Stimulated activated CD8-positive, alpha-beta memory T cell treated with anti-CD3 and anti-CD28 coated beads, Interleukin-7, amount 100 ng/mL, for 24 hours (primary cell): ENCODE results near the gene RPL19.
A peak's percentile ranks its signal among the peaks of the same experiment; 100 is the strongest.

Experiments used
- DNase-seq: peaks from one replicate; pipeline ENCODE4 v3.0.0-alpha.2; 2020; ENCODE audit warnings: low read depth

Gene RPL19

DNA sequence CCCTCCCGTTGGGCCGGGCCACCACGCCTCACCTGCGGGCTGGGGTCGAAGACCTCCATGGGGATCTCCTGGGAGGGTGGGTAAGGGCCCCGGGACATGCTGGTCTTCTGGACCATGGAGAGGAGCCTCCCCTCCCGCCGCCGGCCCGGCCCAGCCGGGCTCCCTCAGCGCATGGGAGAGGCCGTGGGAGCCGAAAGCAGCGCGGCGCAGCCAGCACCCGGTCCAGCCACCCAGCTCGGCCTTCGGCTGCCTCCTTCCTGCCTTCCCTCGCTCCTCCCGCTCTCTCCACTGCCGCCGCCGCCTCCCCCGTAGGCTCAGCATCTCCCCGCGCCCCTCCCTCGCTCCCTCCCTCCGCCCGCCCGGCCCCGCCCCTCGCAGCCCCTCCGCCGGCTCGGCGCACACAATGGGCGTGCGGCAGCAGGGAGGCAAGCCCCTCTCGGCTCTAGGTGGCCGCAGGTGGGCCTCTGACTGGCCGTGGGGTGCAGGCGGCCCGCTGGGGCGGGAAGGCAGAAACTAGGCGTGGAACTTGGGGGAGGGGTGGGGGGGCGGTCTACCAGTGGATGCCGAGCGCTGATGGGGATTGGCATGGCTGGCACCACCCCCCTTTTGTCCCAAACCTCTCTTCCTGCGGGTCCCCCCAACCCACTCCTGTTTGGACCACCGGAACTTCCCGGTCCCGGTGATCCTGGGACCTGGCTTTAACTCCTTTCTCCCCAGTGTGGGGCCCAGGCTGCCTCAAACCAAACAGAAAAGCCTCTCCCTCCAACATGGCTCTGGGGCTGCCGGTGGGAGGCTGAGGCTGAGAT is 2.5 kb upstream of the RPL19 start, which contains the start of gene CACNB1:
TSS of gene CACNB1 (minus strand) at position 290 of the 806 bp plus-strand sequence. CDS start at position 116, 174 bp downstream.
- peak; percentile 37 for DNase-seq

DNA sequence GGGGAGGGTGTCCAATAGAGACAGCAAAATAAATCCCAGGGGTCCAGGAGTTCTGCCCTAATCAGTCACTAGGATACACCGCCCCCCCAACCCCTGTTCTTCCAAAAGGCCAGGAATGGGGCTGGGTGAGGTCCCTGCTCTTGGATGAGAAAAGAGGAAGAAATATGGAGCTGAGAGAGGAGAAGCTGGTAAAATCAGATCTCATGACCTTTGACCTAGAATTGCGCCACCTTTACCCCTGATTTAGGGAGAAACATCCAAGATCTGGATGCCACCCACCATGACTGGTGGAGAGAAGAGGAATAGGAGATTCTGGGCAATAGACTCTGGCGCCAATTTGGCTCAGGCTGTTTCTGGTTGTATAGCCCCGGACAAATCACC is 1.9 kb upstream of the RPL19 start:
- no peak for DNase-seq

DNA sequence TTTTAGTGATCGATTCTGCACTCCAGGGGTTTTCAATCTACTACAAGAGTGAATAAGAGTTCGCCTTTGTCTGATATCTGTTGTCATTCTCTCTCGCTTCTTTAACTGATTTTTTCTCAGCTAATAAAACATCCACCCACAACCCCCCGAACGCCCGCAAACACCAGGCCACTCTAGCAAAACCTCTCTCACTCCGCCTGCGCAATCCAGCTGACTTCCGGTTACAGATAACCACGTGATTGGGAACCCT is 338 bp upstream of the RPL19 start:
- DNase-seq: peak; percentile 79

DNA sequence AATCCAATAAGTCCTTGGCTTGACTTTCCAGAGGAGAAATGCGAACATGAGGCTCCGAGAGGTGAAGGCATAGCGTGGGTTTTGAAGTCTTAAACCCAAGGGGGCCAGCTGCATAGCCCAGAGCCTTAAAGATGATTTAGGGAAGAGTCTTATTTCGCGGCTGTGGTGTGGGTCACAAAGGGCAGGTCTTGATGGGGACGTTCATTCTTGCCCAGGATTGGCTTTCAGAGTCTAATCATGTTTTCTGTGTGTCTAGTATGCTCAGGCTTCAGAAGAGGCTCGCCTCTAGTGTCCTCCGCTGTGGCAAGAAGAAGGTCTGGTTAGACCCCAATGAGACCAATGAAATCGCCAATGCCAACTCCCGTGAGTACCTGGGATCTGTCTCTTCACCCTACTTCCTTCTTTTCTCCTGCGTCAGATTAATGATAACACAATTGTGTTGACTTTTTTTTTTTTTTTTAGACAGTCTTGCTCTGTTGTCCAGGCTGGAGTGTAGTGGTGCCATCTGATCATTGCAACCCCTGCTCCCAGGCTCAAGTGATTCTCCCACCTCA is 951 bp downstream of the RPL19 start:
- no peak for DNase-seq

DNA sequence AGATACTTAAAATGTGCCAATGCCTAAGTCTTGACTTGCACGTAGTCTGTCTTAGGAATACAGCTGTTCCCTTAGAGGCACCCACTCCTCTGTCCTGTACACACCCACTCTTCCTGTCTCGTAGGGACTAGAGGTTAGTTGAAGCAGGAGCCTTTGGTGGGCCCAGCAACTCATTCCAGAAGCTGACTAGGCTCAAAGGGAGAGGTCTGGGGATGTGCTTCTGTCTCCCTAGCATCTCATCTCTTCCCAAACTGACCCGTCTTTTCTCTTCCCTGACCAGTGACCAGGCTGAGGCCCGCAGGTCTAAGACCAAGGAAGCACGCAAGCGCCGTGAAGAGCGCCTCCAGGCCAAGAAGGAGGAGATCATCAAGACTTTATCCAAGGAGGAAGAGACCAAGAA is 4.2 kb downstream of the RPL19 start:
- DNase-seq: no peak

DNA sequence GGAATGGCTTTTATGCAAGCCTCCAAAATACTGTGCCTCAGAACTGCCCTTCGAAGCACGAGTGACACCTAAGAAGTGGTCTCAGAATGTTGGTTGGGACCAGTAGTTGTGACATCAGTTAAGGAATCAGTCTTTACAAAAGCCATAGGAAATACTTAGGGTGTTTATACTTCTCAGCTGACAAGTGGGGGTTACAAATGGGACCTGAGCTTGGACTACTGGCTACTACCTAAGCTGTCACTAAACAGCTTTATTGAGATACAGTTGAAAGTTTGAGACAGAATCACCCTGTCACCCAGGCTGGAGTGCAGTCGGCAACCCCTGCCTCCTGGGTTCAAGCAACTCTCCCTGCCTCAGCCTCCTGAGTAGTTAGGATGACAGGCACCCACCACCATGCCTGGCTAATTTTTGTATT is 5.0 kb downstream of the RPL19 start:
- no peak for DNase-seq

DNA sequence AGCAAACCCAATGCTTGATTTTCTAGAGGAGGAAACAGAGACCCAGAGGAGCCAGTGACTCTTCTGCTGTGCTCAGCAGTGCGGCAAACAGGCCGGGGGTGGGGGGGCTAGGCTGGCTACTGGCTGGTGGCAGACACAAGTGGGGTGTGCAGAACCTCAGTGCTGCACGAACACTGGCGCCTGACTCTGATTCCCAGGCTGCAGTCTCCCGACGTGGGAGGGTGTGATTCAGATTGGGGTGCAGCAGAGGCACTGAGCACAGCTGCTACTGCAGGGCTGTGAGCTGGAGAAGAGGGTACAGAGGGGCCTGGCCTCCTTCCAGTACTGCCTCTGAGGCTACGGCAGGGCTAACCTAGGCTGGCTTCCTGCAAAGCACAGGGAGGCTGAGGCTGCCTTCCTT is 8.1 kb downstream of the RPL19 start:
- DNase-seq: no peak

DNA sequence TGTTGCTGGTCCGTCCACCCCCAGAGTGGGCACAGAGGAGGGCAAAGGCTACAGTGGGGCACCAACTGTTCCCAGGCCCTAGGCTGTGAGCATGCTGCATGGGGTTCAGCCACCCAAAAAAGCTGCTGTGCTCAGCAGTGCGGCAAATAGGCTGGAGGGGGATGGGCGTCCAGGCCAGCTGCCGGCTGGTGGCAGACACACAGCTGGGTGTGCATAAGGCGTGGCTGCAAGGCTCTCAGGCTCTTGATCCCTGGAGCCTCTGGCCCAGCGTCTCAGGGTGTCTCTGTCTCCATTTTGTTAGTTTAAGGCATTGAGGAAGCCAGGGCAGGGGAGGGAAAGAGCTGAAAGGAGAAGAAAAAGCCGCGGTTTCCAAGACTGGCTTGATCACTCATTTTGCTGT is 8.8 kb downstream of the RPL19 start:
- DNase-seq: no peak

DNA sequence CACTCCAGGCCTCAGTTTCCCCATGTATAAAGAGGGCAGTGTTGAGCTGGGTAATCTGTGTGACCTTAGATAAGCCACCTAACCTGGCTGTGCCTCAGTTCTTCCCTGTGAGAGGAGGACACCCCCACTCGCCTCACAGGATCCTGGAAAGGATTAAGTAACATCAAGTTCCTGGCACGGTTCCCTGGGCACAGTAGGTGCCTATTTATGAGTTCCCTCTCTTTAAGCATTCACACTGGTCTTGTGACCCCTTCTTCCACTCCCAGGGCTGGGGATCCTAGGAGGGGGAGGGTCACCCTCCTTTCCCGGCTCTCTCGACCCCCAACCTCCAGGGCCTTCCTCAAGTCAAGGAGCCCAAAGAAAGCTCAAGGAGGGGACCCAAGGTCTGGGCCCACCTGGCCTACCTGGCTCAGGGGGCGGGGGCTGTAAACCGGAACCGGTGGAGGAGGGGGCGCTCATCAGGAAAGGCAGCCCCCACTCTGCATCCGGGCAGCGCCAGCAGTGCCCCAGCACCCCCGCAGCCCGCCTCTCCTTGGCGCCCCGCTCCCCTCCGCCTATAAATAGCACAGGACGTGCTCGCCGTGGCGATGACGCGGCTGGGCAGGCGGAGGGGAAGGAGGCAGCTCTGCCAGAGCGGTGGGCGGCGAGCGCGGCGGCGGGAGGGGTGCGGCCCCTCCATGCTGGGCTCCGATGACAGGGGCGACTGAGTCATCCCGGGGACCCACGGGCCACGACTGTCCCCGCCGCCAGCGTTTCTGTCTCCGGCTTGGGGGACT is 9.4 kb downstream of the RPL19 start:
- peak; percentile 35 for DNase-seq

DNA sequence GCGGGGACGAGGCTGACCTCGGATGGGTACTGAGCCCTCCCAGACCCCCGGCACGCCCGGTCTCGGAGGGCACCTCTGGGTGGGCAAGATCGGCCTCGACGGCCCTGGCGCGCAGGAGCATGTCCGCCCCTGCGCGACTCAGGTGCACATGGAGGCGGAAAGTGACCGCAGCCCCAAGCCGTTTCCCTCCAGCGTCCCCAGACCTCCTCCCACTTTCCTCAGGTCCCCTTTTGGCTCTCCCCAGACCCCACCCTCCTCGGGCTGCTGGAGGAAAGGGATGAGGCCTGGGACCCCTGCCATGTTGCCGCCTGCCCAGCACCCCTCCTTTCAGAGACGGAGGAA is 10.0 kb downstream of the RPL19 start:
- no peak for DNase-seq

DNA sequence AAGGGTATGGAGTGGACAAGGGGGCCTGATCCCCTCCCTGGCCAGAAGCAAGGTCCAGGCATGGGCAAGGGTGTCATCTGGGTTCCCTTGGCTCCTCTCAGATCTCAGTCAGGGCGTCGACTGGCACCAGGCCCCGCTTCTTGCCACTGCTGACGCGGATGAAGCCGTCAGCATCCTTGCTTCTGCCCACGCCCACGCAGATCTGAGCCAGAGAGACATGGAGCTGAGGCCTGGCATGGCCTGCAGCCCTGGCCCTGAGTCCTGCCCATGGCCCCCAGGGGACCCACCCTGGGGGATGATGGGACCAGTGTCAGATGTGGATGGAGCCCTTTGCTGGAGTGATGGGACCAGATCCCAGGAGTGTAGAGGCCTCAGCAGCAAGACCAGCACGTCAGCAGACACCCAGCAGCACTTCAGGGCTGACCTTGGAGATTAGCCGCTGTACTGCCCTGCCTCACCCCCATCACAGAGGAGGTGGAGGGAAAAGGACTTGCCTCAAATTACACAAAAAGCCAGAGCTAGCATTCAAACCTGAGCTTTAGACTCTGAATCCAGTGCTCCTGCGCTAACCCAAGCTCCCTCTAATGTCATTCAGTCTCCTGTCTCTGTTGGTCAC is 12.2 kb downstream of the RPL19 start:
- DNase-seq: no peak

DNA sequence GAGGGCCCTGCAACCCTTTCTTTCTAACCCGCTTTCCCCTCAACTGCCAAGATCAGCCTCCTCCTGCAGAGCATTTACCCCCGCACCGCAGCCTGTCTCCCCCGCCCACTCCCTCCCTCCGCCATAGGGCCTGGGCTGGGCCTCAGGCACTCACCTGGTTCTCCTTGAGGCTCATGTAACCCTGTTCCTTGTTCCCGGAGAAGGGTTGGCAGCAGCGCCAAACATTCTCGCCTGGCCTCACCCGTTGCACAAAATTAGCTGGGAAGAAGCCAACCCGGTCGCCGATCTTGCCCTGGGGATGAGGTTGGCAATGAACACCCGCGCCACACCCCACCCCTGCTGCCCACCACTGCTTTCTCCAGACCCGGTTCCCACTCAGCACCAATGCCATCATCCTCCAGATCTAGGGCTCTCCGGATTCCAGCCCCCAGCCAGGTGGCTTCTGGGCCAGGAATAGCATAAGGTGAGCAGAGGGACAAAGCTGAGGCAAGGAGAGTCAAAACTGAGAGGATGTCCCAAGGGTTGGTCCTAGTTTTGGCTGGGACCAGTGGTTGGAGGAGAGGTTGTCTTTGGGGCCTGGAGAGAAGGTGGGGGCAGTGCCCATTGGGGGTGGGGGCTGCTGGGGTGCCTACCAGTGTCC is 12.9 kb downstream of the RPL19 start:
- DNase-seq: no peak

DNA sequence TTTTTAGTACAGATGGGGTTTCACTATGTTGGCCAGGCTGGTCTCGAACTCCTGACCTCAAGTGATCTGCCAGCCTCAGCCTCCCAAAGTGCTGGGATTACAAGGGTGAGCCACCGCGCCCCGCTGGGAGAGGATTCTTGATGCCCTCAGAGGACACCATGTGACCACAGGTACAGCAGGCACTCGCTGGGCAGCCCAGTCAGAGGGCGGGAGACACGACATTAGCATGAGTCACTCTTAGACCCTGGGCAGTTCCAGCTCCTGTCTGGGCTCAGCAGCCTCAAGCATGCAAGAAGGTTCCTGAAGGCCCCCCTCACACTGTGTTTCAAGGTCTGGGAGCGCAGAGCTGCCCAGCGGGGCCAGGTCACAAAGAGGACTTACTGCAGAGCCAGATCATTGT is 13.8 kb downstream of the RPL19 start:
- DNase-seq: no peak

DNA sequence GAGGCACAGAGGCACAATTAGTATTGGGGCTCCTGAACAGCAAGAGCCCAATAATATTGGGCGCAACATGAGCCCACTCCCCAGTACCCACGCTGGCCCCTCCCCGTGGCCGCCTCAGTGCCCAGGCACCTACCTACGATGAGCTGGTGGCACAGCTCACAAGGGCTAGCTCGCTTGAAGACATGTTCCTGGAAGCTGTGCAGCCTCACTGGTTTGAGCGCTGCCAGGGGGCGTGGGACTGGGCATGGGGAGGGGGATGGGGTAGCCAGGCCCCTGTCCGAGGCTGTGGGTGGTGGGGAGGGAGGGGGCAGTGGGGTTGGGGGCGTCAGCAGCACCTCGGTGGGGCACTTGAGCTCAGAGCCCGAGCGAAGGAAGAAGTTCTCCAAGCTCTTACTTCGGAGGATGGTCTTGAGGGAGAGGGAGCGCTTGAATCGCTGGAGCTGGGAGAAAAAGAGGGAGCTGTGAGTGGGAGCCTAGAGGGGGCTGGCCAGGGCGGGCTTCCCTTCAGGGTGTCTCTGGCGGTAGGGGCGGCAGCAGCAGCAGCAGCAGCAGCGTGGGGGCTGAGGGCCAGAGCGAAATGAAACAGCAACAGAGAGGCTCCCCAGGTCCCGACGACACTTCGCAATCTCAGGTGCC is 17.8 kb downstream of the RPL19 start:
- no peak for DNase-seq

DNA sequence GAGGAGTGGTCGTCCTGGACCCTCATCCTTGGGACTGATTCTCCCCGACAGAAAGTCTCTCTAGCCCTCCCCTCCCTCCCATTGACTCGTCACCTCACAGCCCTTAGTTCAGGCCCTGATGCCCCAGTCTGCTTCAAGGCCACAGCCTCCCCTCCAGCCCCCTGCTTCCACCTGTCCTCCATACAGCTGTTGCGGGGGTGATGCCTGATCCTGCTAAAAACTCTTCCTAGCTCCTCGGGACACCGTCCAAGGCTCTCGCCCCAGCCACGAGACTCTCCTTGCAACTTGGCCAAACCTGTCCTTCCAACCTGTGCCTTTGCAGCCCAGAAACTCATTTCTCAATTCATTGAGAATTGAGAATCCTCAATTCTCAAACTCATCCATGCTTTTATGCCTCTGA is 18.8 kb downstream of the RPL19 start:
- no peak for DNase-seq

DNA sequence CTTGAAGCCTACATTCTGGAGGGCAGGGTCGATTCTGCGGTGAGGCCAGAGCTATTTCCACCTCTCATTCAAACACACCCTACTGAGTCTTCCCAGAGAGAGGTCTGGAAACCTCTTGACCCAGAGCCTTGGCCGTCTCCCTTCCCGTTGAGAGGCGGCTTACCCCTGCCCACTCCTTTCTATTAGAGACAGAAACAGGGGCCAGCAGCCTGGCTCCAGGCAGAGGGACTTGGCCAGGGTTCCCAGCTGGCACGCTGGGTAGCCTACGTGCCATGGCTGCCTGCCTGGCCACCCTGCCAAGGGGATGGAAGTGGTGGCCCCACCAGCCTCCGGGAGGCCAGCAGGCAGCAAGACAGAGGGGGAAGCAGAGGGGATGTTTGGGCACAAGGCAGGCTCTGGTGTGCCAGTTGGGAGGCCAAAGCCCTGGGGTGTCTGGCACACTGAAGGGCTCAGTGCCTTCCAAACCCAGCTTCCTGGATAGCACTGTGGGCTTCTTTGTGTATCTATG is 19.6 kb downstream of the RPL19 start:
- DNase-seq: no peak

DNA sequence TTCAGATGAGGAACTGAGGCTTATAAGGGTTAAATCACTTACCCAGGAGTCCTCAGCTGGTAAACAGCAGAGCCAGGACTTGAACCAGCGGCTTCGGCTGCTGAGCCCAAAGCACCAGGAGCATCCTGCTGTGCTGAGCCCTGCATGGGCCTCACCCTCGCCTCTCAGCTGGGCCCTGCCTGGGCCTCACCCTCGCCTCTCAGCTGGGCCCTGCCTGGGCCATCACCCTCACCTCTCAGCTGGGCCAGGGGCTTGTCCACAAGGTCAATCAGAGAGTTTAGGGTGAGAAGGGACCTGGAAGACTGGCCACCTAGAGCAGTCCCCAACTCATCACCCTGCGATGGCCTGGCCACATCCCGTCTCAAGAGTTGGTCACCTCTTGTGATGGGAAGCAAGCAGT is 21.5 kb downstream of the RPL19 start:
- DNase-seq: no peak

DNA sequence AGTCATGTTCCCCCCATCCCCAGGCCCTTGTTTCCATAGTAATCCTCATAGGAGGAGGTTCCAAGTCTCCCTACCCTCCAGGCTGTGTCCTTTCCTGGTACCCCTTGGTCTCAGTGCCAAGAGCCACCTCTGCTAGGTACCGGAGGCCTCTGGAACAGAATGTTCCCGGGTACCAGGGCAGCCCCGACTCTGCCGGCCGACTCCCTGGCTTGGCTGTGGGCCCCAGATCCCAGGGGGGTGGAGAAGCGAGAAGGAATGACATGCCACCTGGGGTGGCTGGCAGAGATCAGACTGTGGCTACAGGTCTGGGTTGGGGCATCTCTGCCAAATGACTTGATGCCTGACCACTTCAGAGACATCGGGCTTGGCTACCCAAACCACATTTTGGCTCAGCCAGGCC is 22.1 kb downstream of the RPL19 start:
- no peak for DNase-seq

DNA sequence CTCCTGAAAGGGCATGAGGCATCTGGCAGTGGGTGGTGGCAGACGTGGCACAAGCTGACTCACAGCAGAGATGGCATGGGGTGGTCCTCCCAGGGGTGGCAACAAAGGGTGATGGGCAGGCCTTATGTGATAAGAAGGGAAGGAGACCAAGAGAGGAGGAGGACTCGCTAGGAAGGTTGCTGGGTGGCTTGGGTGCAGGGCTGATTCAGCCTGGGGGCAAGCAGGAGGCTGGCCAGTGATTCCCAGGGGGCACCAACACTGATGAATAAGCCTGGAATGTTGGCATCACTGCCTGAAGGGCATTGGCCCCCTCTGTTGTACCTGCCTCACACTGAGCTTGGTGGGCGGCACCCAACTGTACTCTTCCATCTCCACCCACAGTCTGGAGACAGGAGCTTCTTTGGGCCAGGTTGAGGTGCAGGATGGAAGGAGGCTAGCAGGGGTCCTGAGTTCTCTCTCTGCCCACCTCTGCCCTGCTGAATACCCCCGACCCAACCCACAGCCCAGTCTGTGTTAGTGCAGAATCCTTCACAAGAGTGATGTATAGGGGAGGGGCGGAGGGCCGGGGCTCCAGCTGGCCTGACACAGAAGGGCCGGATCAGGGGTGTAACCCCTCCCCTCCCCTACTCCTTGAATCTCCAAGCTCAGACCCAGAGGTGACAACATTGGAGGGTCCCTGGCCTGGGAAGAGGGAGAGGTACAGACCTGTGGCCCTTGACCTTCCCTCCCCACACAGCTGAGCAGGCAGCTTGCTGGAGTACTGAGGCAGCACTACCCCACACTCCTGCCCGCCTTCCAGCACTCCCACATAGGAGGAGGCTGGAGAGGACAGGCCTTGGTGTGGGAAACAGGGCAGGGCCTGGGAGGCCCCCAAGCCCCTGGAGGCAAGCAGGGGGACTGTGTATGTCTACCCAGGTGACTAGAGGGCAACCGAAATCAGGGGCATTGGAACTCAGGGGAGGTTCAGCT is 23.1 kb downstream of the RPL19 start:
- no peak for DNase-seq

DNA sequence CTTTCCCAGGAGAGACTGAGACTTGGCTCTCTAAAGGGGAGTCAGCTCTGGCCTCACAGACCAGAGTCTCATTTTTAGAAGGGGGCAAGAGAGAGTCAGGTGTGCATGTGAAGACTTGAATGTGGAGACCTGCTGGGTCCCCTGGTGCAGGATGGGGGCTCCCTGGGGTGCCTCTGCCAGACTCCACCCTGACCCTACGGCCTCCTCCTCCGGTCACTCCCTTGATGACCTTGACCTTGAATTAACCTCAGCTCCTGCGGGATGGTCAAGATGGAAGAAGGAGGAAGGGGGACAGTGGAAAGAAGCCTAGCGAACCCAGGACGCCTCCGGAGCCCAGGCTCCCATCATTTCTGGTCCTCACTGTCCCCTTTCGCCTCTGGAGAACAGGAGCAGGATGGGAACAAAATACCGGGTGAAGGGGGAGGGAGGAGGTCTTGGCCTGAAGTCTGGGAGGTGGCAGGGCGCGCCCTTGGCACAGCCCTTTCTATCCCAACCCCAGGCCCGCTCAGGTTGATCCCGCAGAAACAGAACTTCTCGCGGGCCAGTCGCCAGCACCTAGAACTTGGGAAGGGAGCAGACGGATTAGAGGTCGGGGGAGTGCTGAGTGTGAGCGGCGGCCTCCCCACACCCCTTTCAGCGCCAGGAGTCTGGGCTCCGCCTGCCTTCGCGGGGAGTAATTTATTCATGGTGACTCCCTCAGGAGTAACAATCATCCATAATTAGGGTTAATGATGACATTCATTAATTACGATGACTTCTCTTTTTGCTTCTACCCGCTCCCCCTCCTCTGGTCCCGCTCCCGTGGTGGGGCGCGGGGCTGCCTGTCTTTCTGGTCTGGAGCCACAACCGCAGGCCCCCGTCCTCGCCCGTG is 24.1 kb downstream of the RPL19 start:
- DNase-seq: no peak
